Measurements from ENCODE around the gene SLIT3. TPM values are rescaled to one million over a fixed set of nuclear protein-coding genes. Genes with fewer than 3 reads are reported as not detected.

Gene SLIT3
- total and polyA plus RNA-seq, 2 donors (not counting 3 experiments of a cell fraction or from before 2014, with no cell fraction given), result 0.90 to 1.0 TPM

DNA sequence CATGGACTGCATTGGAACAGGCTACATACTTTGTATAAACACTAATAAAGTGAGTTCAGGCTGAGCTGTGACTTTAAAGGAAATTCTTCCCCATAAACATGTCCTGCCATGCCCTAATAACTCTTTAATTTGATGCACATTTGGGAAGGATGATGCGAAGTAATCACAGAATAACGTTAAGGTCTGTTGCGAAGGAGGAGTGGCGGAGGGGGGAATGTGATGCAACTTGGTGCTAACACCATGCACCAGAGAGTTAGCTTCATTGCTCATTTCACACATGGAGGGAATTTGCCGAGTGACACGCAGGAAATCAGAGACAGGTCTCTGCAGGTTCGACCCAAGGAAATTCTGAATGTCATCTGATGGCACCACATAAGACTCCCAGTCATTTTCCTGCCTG lies 32.9 kb downstream of the SLIT3 start:
- intact Hi-C loops (cut with micrococcal nuclease) (no loop called here), dilution Hi-C loops (cut with MboI; ENCODE audit: extremely low pct_ligation_motif_present, low sequenced_read_pairs) (no loop called here)
- ChIA-PET CTCF (no interaction called here), POLR2A (no interaction called here)
- H3K4me1 ChIP-seq (ENCODE audit: control insufficient read depth, extremely low read depth, insufficient read depth, low read length), result no peaks in the 10 kb centered on the region
- no TSS peak for BruUV-seq (replicated peaks)
- H3K9ac ChIP-seq (replicated peaks; ENCODE audit: extremely low read depth, insufficient read depth, low read length), result no peak overlapping the region
- no peaks in the 10 kb centered on the region for H3K27me3 ChIP-seq (ENCODE audit: control insufficient read depth in 2 of 2, insufficient read depth in 2 of 2, low read length in 2 of 2)
- H4K20me1 ChIP-seq (replicated peaks; ENCODE audit: control insufficient read depth, extremely low read depth, insufficient read depth, low read length), result no peaks in the 10 kb centered on the region
- H3K4me3 ChIP-seq (replicated peaks in 1 of 3; ENCODE audit: insufficient read depth in 1 of 3, low read depth in 1 of 3, low read length in 3 of 3), result no peak overlapping the region
- no peak overlapping the region for H2AFZ ChIP-seq (ENCODE audit: low read depth, low read length)
- DNase-seq (ENCODE audit: low read depth, low spot score), result no peak
- H3K27ac ChIP-seq (ENCODE audit: insufficient read depth, low read depth, low read length), result no peak overlapping the region
- FAIRE-seq, result no peak
- no peaks in the 10 kb centered on the region for H3K79me2 ChIP-seq (ENCODE audit: control insufficient read depth, insufficient read depth, low read length)
- H3K9me3 ChIP-seq (replicated peaks; ENCODE audit: control insufficient read depth, insufficient read depth, low read length), result no peaks in the 10 kb centered on the region
- TF ChIP-seq MAX (IDR thresholded peaks at IDR 0.05; ENCODE audit: insufficient read depth, insufficient read length) (no peak), CTCF (IDR thresholded peaks at IDR 0.05; ENCODE audit: extremely low read depth in 1 of 2, insufficient read depth in 1 of 2, low read depth in 1 of 2, low read length in 2 of 2) (no peak), JUN (IDR thresholded peaks at IDR 0.05; ENCODE audit: borderline replicate concordance, insufficient read depth, insufficient read length, low read depth) (no peak), EZH2 (IDR thresholded peaks at IDR 0.05; ENCODE audit: borderline replicate concordance, low read depth, low read length, severe bottlenecking) (no peak), FOS (IDR thresholded peaks at IDR 0.05; ENCODE audit: borderline replicate concordance, insufficient read depth, low read length) (no peak), POLR2A (IDR thresholded peaks at IDR 0.05; ENCODE audit: low read depth, low read length) (no peak), POLR2AphosphoS5 (IDR thresholded peaks at IDR 0.05; ENCODE audit: insufficient read depth, low read depth, low read length) (no peak), MYC (IDR thresholded peaks at IDR 0.05; ENCODE audit: low read depth, low read length) (no peak), GATA2 (IDR thresholded peaks at IDR 0.05; ENCODE audit: insufficient read depth, insufficient read length, low read depth, low read length) (no peak)
- no peaks in the 10 kb centered on the region for H3K9me1 ChIP-seq (replicated peaks; ENCODE audit: control insufficient read depth, extremely low read depth, insufficient read depth, low read length)
- H3K36me3 ChIP-seq (ENCODE audit: control insufficient read depth in 2 of 2, extremely low read depth in 1 of 2, insufficient read depth in 2 of 2, low read length in 2 of 2), result no peaks in the 10 kb centered on the region
- H3K4me2 ChIP-seq (ENCODE audit: insufficient read depth, low read length), result no peak overlapping the region
